Ishikawa (cell line): ENCODE data around the gene USP47.

Experiments
- EP300 ChIP-seq: IDR thresholded peaks from 2 replicates; pipeline ENCODE4 v1.6.1; 2012; ENCODE audit warnings: borderline replicate concordance
- RAD21 ChIP-seq: IDR thresholded peaks from 2 replicates; pipeline ENCODE4 v1.6.1; 2012; ENCODE audit warnings: low read depth
- TAF1 ChIP-seq: IDR thresholded peaks from 2 replicates; pipeline ENCODE4 v1.6.1; 2012; ENCODE audit warnings: low read depth, mild to moderate bottlenecking
- TCF12 ChIP-seq: IDR thresholded peaks from 2 replicates; pipeline ENCODE4 v1.6.1; 2012; ENCODE audit warnings: low read depth
- TEAD4 ChIP-seq: IDR thresholded peaks from 2 replicates; pipeline ENCODE4 v1.6.1; 2012
- TF ChIP-seq, protein P1 (sequence below): IDR thresholded peaks from 2 replicates; pipeline ENCODE4 v1.6.1; 2012; ENCODE audit warnings: low read depth, mild to moderate bottlenecking
- TF ChIP-seq, protein P2 (sequence below): IDR thresholded peaks from 2 replicates; pipeline ENCODE4 v1.6.1; 2012

DNA sequence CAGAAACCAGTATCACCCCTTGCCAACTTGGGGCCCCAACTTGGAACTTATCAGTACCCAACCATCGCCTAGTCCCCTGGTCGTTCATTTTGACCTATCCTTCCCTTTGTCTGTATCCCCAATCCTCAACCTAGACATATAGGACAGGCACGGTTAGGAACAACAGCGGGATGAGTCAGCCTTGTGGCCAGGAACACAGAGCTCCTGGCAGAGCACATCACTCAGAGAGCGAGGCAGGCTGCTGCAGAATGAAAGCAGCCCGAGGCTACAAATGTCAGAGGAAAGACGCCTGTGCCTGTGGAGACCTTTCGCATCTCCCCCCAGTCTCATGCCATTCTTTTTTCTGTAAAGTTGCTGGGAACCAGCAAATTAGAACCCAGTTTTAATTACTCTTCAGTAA lies 152.1 kb downstream of the USP47 start:
- TF ChIP-seq TCF12 (no peak), TAF1 (no peak), RAD21 (no peak), EP300 (no peak), TEAD4 (no peak)
- TF ChIP-seq, protein P1, sequence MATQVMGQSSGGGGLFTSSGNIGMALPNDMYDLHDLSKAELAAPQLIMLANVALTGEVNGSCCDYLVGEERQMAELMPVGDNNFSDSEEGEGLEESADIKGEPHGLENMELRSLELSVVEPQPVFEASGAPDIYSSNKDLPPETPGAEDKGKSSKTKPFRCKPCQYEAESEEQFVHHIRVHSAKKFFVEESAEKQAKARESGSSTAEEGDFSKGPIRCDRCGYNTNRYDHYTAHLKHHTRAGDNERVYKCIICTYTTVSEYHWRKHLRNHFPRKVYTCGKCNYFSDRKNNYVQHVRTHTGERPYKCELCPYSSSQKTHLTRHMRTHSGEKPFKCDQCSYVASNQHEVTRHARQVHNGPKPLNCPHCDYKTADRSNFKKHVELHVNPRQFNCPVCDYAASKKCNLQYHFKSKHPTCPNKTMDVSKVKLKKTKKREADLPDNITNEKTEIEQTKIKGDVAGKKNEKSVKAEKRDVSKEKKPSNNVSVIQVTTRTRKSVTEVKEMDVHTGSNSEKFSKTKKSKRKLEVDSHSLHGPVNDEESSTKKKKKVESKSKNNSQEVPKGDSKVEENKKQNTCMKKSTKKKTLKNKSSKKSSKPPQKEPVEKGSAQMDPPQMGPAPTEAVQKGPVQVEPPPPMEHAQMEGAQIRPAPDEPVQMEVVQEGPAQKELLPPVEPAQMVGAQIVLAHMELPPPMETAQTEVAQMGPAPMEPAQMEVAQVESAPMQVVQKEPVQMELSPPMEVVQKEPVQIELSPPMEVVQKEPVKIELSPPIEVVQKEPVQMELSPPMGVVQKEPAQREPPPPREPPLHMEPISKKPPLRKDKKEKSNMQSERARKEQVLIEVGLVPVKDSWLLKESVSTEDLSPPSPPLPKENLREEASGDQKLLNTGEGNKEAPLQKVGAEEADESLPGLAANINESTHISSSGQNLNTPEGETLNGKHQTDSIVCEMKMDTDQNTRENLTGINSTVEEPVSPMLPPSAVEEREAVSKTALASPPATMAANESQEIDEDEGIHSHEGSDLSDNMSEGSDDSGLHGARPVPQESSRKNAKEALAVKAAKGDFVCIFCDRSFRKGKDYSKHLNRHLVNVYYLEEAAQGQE = no peak
- TF ChIP-seq, protein P2, sequence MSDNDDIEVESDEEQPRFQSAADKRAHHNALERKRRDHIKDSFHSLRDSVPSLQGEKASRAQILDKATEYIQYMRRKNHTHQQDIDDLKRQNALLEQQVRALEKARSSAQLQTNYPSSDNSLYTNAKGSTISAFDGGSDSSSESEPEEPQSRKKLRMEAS = no peak
